Activated T-helper 1 cell treated with anti-CD3 and anti-CD28 coated beads, Interleukin-2, amount 50 U/mL, for 16 hours (primary cell): ENCODE results near the gene PPP2R5E.
"Not testable (repeated sequence)": the region's sequence is repeated elsewhere in the genome, so short reads cannot be mapped to it uniquely, and the experiment has no call there.

Experiments
- DNase-seq, 2 donors: peaks; one replicate each; pipeline ENCODE4 v3.0.0-alpha.2; 2020; ENCODE audit warnings: low read depth in 1 of 2, low spot score in 1 of 2

The PPP2R5E gene

GRCh38 chr14:63522511-63522910 is 20.7 kb downstream of the PPP2R5E start:
- DNase-seq, result not testable (repeated sequence)

GRCh38 chr14:63517354-63517753 is 25.8 kb downstream of the PPP2R5E start:
- no peak for DNase-seq

- no peak for DNase-seq
Measured at GRCh38 chr14:63515240-63515639, 27.9 kb downstream of the PPP2R5E start.

DNA sequence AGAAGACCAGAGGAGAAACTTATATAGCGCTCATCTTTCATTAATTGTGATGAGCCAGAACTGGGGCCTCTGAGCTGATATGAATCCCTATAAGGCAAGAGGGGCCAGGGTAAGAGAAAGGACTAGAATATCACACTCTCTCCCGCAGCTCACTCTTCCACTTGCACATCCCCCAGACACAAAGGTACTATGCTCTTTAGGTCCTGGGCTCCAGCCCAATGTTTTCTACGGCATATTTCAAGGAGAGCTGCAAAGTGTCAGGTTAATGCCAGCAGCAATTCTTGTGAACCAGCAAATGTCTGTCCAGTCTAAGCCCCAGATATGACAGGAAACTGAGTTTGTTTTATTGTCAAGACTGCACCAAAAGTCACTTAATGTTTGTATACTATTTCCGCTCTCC is 29.4 kb downstream of the PPP2R5E start:
- no peak for DNase-seq

- DNase-seq, result no peak
Measured at GRCh38 chr14:63512861-63513260, 30.3 kb downstream of the PPP2R5E start.

DNA sequence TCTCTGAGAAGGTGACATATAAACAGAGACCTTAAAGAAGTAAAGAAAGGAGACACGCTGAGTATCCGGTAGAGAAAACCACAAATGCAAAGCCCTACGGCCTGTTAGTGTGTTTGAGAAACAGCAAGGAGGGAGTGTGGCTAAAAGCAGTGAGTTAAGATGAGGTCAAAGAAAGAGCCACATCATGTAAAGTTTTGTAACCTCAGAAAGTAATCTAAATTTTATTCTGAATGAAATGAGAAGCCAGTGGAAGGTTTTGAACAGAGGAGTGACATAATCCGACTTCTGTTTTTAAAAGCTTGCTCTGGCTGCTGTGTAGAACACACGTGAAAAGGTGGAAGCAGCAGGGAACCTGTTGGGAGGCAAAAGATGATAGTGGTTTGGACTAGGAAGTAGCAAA is 32.6 kb downstream of the PPP2R5E start:
- no peak for DNase-seq

DNA sequence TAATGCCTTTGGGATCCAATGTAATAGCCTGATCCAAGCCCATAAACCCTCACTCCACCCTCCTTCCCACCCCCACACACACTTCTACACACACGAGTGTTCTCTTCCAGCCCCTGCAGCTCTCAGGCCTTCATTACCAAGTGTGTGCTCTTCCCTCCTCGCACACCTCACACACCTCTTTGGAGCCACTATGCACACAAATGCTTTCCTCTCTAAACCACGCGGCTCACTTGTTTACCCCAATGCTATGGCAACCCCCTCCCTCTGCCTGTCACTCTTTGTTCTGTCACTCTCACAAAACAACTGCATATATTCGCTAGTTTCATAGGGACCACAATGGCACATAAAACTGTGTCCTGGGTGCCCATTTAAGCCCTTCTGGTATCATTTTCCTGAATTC is 35.1 kb downstream of the PPP2R5E start:
- DNase-seq, result no peak

DNA sequence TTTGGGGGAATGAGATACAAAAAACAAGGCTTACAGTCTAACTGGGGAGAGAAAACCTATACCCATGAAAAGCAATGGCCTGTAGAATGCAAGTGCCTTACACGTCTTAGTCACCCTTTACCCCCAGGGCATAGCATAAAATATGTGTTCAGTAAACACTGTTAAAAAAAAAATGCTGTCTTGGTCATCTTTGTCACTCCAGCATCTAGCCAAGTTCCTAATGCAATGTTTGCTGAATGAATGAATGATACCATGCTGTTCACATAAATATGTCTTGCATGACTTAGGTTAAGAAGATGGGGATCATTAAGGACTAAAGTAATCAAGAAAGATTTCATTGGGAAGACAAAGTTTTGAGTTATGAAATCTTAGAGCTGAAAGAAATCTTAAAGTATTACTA is 38.5 kb downstream of the PPP2R5E start:
- no peak for DNase-seq

GRCh38 chr14:63501429-63501828 is 41.7 kb downstream of the PPP2R5E start:
- DNase-seq, result no peak

DNA sequence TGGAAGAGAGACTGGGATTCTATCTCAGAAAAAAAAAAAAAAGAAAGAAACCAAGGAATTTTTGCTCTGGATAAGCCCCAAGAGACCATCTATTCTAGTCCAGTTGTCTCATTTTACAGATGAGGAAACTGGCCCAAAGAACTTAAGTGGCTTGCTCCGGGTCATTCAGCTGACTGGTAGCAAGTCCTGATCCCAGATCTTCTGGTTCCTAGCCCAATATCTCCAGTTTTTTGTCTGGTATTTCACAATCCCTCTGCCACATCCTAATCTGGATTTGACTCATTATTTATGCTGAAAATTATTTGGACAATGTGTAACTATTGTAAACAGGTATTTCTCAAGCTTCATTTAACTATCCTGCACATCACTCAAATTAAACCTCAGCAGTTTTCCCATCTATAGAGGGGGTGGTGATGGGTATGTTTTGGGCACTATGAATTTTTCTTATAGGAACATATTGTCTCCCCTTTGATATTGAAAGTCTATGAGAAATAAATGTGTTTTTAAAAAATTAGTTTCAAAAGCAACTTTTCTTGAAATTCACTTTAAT is 43.4 kb downstream of the PPP2R5E start:
- DNase-seq, result no peak

- no peak for DNase-seq
Measured at GRCh38 chr14:63496837-63497400, 46.3 kb downstream of the PPP2R5E start.

DNA sequence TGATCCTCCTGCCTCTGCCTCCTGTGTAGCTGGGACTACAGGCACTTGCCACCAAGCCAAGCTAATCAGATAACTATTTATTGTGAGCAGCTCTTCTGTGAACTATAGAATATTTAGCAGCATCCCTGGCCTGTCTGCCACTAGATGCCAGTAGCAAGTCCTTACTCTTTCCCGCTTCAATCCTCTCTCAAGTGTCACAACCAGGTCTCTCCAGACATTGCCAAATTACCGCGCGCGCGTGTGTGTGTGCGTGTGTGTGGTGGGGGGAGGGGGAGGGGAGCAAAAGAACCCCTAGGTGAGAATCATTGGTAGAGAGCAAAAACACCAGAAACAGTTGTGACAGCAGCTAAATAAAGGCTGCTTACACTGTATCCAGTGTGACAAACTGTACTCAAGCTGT is 49.9 kb downstream of the PPP2R5E start:
- DNase-seq, result no peak

- DNase-seq, result no peak
Measured at GRCh38 chr14:63492391-63492790, 50.8 kb downstream of the PPP2R5E start.

GRCh38 chr14:63487724-63488123 is 55.5 kb downstream of the PPP2R5E start:
- no peak for DNase-seq

DNA sequence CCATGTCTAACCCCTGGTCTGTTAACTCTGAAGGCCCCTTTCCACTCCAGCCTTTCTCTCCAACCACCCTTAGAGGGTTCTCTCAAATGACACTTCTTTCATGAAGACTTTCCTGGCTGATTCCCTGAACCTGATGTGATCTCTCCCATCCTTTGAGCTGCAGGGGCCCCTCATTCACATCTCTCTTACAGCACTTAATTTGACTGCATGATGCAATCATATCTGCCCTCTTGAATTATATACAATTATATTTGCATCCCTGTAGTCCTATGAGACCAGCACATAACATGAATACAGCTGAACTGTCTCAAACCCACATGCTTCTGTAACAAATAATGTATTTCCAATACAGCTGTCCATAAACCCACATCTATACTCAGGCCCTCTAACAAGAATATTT is 56.4 kb downstream of the PPP2R5E start:
- no peak for DNase-seq

DNA sequence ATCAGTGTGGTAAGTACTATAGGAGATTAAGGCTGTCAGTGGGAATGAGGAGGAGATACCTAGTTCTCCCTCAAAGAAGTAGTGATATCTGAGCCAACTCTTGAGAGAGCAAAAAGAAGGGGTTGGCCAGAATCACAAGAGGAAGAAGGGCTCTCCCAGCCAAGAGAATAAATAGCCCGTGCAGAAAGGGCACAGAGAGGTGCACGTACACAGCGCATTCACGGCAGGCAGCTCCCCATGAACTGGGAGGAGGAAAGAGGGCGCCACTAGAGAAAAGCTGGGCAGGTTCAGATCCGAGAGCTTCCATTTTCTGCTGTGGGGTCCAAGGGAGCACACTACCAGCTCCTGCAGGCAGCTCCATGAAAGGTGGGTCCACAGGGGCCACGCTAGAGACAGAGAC is 59.9 kb downstream of the PPP2R5E start:
- DNase-seq, result no peak

GRCh38 chr14:63480599-63480998 is 62.6 kb downstream of the PPP2R5E start:
- DNase-seq, result no peak

GRCh38 chr14:63478437-63478852 is 64.7 kb downstream of the PPP2R5E start:
- no peak for DNase-seq

DNA sequence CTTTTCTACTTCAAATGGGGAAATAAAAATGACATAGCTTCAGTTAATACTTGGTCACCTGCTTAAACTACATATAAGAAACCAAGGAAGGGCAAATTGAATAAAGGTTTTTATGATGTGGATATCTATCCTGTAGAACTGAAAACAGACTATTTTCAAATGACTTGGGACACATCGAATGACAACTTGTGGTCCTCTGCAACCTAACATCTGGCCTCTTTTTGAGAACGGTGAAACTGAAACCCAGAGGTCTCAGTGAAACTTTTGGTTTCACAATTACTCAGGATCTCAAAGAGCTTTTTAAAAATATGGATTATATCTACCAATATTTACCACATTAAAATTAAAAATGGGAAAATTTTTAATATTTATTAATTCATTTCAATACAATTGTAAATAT is 65.2 kb downstream of the PPP2R5E start:
- no peak for DNase-seq

- DNase-seq, result no peak
Measured at GRCh38 chr14:63477556-63477955, 65.6 kb downstream of the PPP2R5E start.

GRCh38 chr14:63475761-63476160 is 67.4 kb downstream of the PPP2R5E start:
- DNase-seq, result no peak

DNA sequence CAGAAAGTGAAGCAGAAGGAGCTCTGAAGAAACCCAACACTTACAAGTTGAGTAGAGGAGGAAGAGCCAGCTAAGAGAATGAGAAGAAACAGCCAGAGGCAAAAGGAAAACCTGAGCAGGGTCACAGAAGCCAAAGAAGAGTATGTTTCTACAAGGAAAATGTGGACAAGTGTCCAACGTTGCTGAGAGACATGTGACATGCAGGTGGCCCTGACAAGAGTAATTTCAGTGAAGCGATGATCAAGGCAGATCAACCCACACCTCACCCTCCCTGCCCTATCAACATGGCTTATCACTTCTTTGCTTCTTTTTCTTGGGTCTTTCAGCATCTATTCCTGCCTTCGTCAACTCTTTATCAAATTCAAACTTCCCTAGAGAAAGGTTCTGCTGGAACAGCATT is 68.3 kb downstream of the PPP2R5E start:
- no peak for DNase-seq

DNA sequence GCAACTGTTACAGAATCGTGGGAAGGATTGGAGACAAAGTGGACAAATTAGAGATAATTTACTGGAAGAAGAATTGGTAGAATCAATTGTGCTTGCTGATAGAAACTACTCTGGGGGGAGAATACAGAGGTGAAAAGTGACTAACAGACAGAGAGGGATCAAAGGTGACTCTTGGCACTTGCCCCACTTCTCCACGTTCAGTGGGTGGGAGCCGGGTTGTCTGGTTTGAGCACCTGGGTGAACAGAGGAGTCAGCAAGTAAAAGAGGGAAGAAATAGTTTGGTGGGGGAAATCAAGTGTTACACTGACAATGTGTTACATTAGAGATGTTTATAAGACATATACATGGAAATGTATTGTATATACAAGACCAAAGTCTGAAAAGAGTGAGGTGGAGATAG is 69.1 kb downstream of the PPP2R5E start:
- no peak for DNase-seq
